ENCODE measurements around the gene ASCC3.

- no peak for TF ChIP-seq POLR2A (IDR thresholded peaks at IDR 0.05; ENCODE audit: low read length)
- no peak for TF ChIP-seq GATA1 (IDR thresholded peaks at IDR 0.05; ENCODE audit: low read depth, low read length)
These were observed 156.4 kb downstream of the ASCC3 start for GRCh38 chr6:100724696-100725095.

All from erythroblast (primary cell).